ENCODE measurements around the gene HESX1.

HESX1 gene

GRCh38 chr3:57199895-57200297 lies at the start of gene HESX1:
HESX1 (minus strand) TSS chr3:57199978; CDS start chr3:57199918, 60 bp downstream.
- DNase-seq (ENCODE audit: low spot score), result no peak

- DNase-seq (ENCODE audit: low spot score), result no peak
Observed at GRCh38 chr3:57244946-57245345, 45.2 kb upstream of the HESX1 start.

GRCh38 chr3:57234613-57235575 lies 35.1 kb upstream of the HESX1 start:
- no peak for DNase-seq (ENCODE audit: low spot score)

GRCh38 chr3:57233799-57234198 lies 34.0 kb upstream of the HESX1 start:
- DNase-seq (ENCODE audit: low spot score), result no peak

- DNase-seq (ENCODE audit: low spot score), result no peak
Observed at GRCh38 chr3:57230006-57230405, 30.2 kb upstream of the HESX1 start.

GRCh38 chr3:57227930-57228751 lies 28.4 kb upstream of the HESX1 start:
- peak; percentile 15 for DNase-seq (ENCODE audit: low spot score)

GRCh38 chr3:57227204-57227929 lies 27.6 kb upstream of the HESX1 start, which contains the start of gene APPL1:
APPL1 (plus strand) TSS chr3:57227729; CDS start chr3:57227884, 155 bp downstream.
- DNase-seq (ENCODE audit: low spot score), result peak; percentile 76

GRCh38 chr3:57226176-57226575 lies 26.4 kb upstream of the HESX1 start:
- no peak for DNase-seq (ENCODE audit: low spot score)

DNA sequence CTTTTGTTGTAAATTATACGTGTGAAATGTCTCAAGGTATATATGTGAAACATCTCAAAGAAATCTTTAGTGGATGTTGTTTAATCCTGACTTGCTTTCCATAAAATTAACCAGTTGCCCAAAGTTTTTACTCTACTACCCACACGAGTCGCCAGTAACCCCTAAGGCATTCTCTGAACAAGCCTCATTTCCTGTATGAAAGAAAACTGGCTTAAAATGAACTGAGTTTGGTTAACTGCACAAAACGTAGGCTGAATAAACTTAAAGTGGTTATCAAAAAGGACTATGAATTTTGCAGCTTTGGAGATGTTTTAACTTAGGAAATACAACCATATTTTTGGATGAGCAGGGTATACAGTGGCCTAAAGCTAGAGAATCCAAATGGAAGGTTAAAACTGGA lies 25.1 kb upstream of the HESX1 start:
- no peak for DNase-seq (ENCODE audit: low spot score)

- no peak for DNase-seq (ENCODE audit: low spot score)
Observed at GRCh38 chr3:57221883-57222282, 22.1 kb upstream of the HESX1 start.

DNA sequence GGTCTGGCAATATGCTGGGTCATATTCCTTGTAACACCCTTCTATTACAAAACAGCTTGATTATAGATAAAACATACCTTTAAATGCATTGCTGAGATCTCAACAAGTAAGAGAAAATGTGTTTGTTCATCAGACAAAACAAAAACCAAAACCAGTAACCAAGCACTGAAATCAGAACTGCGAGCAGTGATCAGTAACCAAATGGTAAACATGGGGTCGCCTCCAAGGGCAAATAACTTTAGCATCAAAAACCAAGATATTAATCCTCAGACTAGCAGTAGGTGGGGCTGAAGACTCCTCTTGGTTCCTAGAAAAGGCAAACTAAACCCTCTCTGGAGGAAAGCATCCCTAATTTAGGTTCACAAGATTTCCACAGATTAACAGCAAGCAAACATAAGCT lies 6.6 kb upstream of the HESX1 start:
- DNase-seq (ENCODE audit: low spot score), result no peak

- DNase-seq (ENCODE audit: low spot score), result no peak
Observed at GRCh38 chr3:57194641-57195040, 5.1 kb downstream of the HESX1 start.

- DNase-seq (ENCODE audit: low spot score), result no peak
Observed at GRCh38 chr3:57192028-57192427, 7.8 kb downstream of the HESX1 start.

- DNase-seq (ENCODE audit: low spot score), result no peak
Observed at GRCh38 chr3:57184526-57184925, 15.3 kb downstream of the HESX1 start.

DNA sequence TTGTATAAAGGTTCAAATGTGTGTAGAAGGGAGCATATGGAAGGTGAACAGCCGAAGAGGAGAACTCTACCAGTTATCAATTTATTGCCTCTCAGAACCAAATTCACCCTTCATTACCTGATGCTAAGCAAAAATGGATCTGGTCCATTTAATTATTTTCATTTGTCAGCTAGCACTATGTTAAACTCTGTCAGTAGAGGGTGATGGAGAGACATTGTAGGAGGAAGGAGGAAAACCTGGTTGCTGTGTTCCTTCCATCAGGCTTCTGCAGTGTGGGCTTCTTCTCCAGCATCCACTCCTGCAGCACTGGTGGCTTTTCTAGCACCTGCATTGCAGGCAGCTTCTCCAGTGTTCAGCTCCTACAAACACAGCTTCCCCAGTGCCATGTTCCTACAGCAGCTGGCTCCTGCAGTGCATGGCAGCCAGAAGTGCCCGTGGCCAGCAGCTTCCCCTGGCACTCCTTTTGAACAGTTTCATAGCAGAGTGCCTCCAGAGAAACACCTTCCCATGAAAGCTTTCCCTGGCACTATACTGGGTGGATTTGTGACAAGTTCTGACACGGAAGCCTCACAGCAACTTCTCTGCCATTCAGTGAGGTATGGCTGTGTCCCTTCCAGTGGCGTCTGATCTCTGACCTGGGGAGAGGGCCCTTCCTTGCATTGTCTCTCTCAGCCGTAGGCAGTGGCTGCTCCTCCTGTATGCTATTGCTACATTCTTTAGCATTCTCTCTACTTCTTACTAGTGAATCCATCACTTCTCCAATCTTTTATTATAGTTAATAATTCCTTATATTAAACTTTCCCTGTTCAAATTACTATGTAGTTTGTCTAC lies 20.0 kb downstream of the HESX1 start:
- DNase-seq (ENCODE audit: low spot score), result no peak

- DNase-seq (ENCODE audit: low spot score), result no peak
Observed at GRCh38 chr3:57176045-57176444, 23.7 kb downstream of the HESX1 start.

DNA sequence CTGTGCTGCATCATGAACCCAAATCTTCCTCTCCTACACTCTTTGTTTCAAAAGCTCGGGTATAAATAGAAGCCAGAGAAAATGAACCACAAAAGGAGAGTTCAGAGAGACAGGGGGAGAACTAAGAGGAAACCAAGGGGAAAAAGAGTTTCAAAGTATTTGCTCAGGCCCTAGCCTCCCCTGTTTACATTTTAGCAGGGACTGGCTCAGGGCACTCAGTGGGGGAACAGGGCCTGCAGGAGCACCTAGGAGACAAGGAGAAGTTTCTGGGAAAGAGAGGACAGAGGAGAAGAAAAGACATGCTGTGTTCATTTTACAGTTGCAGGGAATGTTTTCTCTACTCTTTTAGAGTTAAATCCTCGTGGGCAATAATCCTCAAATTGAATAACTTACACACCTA lies 26.1 kb downstream of the HESX1 start:
- DNase-seq (ENCODE audit: low spot score), result no peak

DNA sequence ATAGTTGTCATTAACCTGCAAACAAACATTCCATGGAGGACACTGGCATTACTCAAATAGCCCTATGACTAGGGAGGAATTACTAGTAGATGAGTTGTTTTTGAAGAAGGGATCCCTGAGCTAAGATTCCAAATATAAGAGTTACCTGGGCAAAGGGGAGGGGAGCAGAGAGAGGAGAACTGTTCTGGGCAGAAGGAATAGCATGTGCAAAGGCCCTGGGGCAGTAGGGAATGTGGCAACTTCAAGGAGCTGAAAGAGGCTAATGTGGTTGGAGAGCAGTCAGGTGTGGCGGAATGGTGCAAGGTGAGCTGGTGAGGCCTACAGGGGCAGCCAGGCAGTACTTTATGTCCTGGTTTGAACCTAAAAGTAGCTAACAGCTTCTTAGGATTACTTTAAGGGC lies 28.8 kb downstream of the HESX1 start:
- DNase-seq (ENCODE audit: low spot score), result no peak

GRCh38 chr3:57169872-57170623 lies 29.7 kb downstream of the HESX1 start:
- DNase-seq (ENCODE audit: low spot score), result peak; percentile 38

DNA sequence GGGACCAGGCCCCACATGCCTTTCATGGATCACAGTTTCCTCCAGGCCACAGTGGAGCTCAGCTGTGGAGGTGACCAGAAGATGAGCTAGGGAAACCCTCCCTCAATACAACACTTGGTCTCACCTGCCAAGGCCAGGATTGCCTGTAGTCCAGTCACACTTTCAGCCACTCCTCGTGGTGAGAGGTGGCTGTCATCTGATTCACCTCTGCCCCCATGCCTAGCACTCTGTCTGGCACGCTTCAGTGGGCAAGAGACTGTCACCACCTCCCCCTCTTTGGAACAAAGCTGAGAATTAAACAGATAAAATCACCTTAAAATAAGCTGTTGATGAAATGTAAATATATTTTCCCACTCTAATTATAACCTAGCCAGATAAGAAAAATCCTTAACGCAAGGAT lies 30.7 kb downstream of the HESX1 start:
- no peak for DNase-seq (ENCODE audit: low spot score)

DNA sequence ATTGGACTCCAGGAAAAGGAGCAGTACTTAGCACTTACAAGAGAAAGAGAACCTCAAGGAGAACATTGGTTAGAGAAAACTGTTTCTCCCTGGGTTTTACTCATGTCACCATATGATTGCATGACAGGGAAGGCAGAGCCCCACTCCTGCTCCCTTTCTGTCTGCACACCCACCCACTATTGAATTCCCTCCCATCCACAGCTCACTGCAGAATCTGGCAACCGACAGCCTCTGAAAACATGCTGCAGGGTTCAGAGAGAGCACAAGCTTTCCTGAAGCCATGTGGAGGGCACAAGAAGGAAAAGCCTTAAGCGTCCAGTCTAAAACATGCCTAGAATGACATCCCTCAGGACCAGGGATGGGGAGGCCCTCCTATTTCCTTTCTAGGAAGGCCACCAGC lies 31.6 kb downstream of the HESX1 start:
- DNase-seq (ENCODE audit: low spot score), result no peak
